Measurements from ENCODE around the gene OVOL2. TPM values are rescaled to one million over a fixed set of nuclear protein-coding genes. Genes with fewer than 3 reads are reported as not detected.
"Not testable (repeated sequence)": the region's sequence is repeated elsewhere in the genome, so short reads cannot be mapped to it uniquely, and the experiment has no call there.

Gene OVOL2
- total and polyA plus RNA-seq, 2 of the 4 experiments (the other 2 are of a cell fraction), result not detected

GRCh38 chr20:18080836-18081235, 23.1 kb upstream of the OVOL2 start:
- H3K56ac ChIP-seq (ENCODE audit: extremely low read depth, insufficient read depth, low read length); H2BK5ac ChIP-seq (ENCODE audit: low read depth, low read length, poor library complexity, severe bottlenecking); H3K9ac ChIP-seq (ENCODE audit: low read depth, low read length); H3K4me1 ChIP-seq (ENCODE audit: control insufficient read depth, insufficient read depth, low read length); H2AK5ac ChIP-seq (ENCODE audit: low read depth, low read length); H4K20me1 ChIP-seq (ENCODE audit: insufficient read depth, low read length); H4K8ac ChIP-seq (ENCODE audit: low read depth in 2 of 2, low read length in 2 of 2); H4K91ac ChIP-seq (ENCODE audit: insufficient read depth, low read depth, low read length); CTCF ChIA-PET; H3K27me3 ChIP-seq (ENCODE audit: control insufficient read depth, insufficient read depth, low read length); H3K36me3 ChIP-seq (ENCODE audit: control insufficient read depth, insufficient read depth, low read length); H3K14ac ChIP-seq (replicated peaks; ENCODE audit: low read depth, low read length); dilution Hi-C loops (cut with HindIII; ENCODE audit: low sequenced_read_pairs, unreplicated experiment); in situ Hi-C loops (cut with MboI; ENCODE audit: low sequenced_read_pairs); H2BK20ac ChIP-seq (ENCODE audit: low read depth, low read length); ATAC-seq (ENCODE audit: low read depth); H3K18ac ChIP-seq (ENCODE audit: low read depth, low read length); H3K4ac ChIP-seq (ENCODE audit: low read depth, low read length); DNase-seq; H2AK9ac ChIP-seq (replicated peaks; ENCODE audit: low read depth, low read length, poor library complexity); H3K79me1 ChIP-seq (ENCODE audit: low read depth in 1 of 2, low read length in 2 of 2); H2BK15ac ChIP-seq (ENCODE audit: low read depth, low read length); H2AFZ ChIP-seq (replicated peaks; ENCODE audit: low read length, poor library complexity); intact Hi-C loops (cut with micrococcal nuclease); H2BK120ac ChIP-seq (ENCODE audit: low read depth, low read length); BruUV-seq (replicated peaks); H3K27ac ChIP-seq (ENCODE audit: insufficient read depth, low read length); H3K4me3 ChIP-seq (ENCODE audit: insufficient read depth, low read depth, low read length); H3K4me2 ChIP-seq (ENCODE audit: low read depth, low read length); H3K23ac ChIP-seq (ENCODE audit: low read depth, low read length); POLR2A ChIA-PET (ENCODE audit: unreplicated experiment); H3K9me1 ChIP-seq (ENCODE audit: insufficient read depth, low read length); H4K5ac ChIP-seq (ENCODE audit: low read depth, low read length); H3K9me3 ChIP-seq (ENCODE audit: control insufficient read depth, insufficient read depth, low read length): not testable (repeated sequence)
- WGBS, 2 experiments (ENCODE audit: extremely low coverage in 2 of 2, insufficient read length in 1 of 2), result no CpG with 5 or more reads among the region's 9 CpGs

All from IMR-90 (cell line).